ENCODE data around the gene THADA. TPM values are rescaled to one million over a fixed set of nuclear protein-coding genes. Genes with fewer than 3 reads are reported as not detected.

Gene THADA
- total RNA-seq, 1 experiment from 2014 or later: 27.5 TPM

- no peaks in the 10 kb centered on the region for H3K27me3 Mint-ChIP-seq (ENCODE audit: low read depth)
- ChIA-PET CTCF (no interaction called here), POLR2A (no interaction called here)
- 0 out of 2 replicates have a peak overlapping the region, but pooled peaks have one; percentile 53 for H3K27ac Mint-ChIP-seq
- H3K4me1 Mint-ChIP-seq: peaks cover 15% of the 10 kb centered on the region
- H3K4me3 Mint-ChIP-seq: no peak overlapping the region
- ATAC-seq (no peak), DNase-seq (ENCODE audit: low spot score) (no peak)
- H3K9me3 Mint-ChIP-seq: peaks cover 30% of the 10 kb centered on the region
- peaks cover 42% of the 10 kb centered on the region for H3K36me3 Mint-ChIP-seq
- TF ChIP-seq, protein P1, sequence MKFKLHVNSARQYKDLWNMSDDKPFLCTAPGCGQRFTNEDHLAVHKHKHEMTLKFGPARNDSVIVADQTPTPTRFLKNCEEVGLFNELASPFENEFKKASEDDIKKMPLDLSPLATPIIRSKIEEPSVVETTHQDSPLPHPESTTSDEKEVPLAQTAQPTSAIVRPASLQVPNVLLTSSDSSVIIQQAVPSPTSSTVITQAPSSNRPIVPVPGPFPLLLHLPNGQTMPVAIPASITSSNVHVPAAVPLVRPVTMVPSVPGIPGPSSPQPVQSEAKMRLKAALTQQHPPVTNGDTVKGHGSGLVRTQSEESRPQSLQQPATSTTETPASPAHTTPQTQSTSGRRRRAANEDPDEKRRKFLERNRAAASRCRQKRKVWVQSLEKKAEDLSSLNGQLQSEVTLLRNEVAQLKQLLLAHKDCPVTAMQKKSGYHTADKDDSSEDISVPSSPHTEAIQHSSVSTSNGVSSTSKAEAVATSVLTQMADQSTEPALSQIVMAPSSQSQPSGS (CRISPR knock-in tag; IDR thresholded peaks at IDR 0.05; ENCODE audit: borderline replicate concordance, low read depth): no peak
- TF ChIP-seq MYBL2 (CRISPR knock-in tag; IDR thresholded peaks at IDR 0.05): no peak
- no peak for TF ChIP-seq OVOL2 (CRISPR knock-in tag; IDR thresholded peaks at IDR 0.05; ENCODE audit: borderline replicate concordance)
These were observed 314.8 kb downstream of the THADA start for GRCh38 chr2:43280994-43281393.

GRCh38 chr2:43279317-43279840, 316.5 kb downstream of the THADA start:
- Mint-ChIP-seq H3K27ac (peak overlapping the region; percentile 37; the same call in 1 of the 2 replicates), H3K9me3 (peaks cover 16% of the 10 kb centered on the region), H3K27me3 (ENCODE audit: low read depth) (no peaks in the 10 kb centered on the region), H3K36me3 (peaks cover 26% of the 10 kb centered on the region), H3K4me3 (no peak overlapping the region), H3K4me1 (peaks cover 15% of the 10 kb centered on the region)
- ChIA-PET CTCF (interaction anchor here (1.3 kb wide), 1 partner anchor 205 kb away, joined by 4 read pairs; no protein-coding TSS in a partner anchor), POLR2A (no interaction called here)
- no peak for TF ChIP-seq TEAD1 (CRISPR knock-in tag; IDR thresholded peaks at IDR 0.05)
- no peak for TF ChIP-seq ZBTB21 (CRISPR knock-in tag; IDR thresholded peaks at IDR 0.05; ENCODE audit: borderline replicate concordance)
- TF ChIP-seq IRF2 (CRISPR knock-in tag; IDR thresholded peaks at IDR 0.05; ENCODE audit: borderline replicate concordance, low read depth): no peak
- no peak for TF ChIP-seq GTF2I (CRISPR knock-in tag; conservative IDR thresholded peaks at IDR 0.05)
- no peak for TF ChIP-seq ERG (CRISPR knock-in tag; IDR thresholded peaks at IDR 0.05)
- TF ChIP-seq KAT7 (CRISPR knock-in tag; IDR thresholded peaks at IDR 0.05; ENCODE audit: borderline replicate concordance): no peak
- TF ChIP-seq GRHL2 (CRISPR knock-in tag; IDR thresholded peaks at IDR 0.05; ENCODE audit: insufficient replicate concordance, severe bottlenecking): no peak
- TF ChIP-seq TP53 (CRISPR knock-in tag; IDR thresholded peaks at IDR 0.05): no peak
- no peak for TF ChIP-seq MYBL2 (CRISPR knock-in tag; IDR thresholded peaks at IDR 0.05)
- TF ChIP-seq, protein P2, sequence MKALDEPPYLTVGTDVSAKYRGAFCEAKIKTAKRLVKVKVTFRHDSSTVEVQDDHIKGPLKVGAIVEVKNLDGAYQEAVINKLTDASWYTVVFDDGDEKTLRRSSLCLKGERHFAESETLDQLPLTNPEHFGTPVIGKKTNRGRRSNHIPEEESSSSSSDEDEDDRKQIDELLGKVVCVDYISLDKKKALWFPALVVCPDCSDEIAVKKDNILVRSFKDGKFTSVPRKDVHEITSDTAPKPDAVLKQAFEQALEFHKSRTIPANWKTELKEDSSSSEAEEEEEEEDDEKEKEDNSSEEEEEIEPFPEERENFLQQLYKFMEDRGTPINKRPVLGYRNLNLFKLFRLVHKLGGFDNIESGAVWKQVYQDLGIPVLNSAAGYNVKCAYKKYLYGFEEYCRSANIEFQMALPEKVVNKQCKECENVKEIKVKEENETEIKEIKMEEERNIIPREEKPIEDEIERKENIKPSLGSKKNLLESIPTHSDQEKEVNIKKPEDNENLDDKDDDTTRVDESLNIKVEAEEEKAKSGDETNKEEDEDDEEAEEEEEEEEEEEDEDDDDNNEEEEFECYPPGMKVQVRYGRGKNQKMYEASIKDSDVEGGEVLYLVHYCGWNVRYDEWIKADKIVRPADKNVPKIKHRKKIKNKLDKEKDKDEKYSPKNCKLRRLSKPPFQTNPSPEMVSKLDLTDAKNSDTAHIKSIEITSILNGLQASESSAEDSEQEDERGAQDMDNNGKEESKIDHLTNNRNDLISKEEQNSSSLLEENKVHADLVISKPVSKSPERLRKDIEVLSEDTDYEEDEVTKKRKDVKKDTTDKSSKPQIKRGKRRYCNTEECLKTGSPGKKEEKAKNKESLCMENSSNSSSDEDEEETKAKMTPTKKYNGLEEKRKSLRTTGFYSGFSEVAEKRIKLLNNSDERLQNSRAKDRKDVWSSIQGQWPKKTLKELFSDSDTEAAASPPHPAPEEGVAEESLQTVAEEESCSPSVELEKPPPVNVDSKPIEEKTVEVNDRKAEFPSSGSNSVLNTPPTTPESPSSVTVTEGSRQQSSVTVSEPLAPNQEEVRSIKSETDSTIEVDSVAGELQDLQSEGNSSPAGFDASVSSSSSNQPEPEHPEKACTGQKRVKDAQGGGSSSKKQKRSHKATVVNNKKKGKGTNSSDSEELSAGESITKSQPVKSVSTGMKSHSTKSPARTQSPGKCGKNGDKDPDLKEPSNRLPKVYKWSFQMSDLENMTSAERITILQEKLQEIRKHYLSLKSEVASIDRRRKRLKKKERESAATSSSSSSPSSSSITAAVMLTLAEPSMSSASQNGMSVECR (CRISPR knock-in tag; IDR thresholded peaks at IDR 0.05; ENCODE audit: borderline replicate concordance): no peak
- no peak for TF ChIP-seq ZNF671 (CRISPR knock-in tag; IDR thresholded peaks at IDR 0.05)
- TF ChIP-seq, protein P3, sequence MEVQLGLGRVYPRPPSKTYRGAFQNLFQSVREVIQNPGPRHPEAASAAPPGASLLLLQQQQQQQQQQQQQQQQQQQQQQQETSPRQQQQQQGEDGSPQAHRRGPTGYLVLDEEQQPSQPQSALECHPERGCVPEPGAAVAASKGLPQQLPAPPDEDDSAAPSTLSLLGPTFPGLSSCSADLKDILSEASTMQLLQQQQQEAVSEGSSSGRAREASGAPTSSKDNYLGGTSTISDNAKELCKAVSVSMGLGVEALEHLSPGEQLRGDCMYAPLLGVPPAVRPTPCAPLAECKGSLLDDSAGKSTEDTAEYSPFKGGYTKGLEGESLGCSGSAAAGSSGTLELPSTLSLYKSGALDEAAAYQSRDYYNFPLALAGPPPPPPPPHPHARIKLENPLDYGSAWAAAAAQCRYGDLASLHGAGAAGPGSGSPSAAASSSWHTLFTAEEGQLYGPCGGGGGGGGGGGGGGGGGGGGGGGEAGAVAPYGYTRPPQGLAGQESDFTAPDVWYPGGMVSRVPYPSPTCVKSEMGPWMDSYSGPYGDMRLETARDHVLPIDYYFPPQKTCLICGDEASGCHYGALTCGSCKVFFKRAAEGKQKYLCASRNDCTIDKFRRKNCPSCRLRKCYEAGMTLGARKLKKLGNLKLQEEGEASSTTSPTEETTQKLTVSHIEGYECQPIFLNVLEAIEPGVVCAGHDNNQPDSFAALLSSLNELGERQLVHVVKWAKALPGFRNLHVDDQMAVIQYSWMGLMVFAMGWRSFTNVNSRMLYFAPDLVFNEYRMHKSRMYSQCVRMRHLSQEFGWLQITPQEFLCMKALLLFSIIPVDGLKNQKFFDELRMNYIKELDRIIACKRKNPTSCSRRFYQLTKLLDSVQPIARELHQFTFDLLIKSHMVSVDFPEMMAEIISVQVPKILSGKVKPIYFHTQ (CRISPR knock-in tag; IDR thresholded peaks at IDR 0.05): no peak
- no peak for TF ChIP-seq ZNF396 (CRISPR knock-in tag; IDR thresholded peaks at IDR 0.05; ENCODE audit: borderline replicate concordance)
- TF ChIP-seq, protein P4, sequence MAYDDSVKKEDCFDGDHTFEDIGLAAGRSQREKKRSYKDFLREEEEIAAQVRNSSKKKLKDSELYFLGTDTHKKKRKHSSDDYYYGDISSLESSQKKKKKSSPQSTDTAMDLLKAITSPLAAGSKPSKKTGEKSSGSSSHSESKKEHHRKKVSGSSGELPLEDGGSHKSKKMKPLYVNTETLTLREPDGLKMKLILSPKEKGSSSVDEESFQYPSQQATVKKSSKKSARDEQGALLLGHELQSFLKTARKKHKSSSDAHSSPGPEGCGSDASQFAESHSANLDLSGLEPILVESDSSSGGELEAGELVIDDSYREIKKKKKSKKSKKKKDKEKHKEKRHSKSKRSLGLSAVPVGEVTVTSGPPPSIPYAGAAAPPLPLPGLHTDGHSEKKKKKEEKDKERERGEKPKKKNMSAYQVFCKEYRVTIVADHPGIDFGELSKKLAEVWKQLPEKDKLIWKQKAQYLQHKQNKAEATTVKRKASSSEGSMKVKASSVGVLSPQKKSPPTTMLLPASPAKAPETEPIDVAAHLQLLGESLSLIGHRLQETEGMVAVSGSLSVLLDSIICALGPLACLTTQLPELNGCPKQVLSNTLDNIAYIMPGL (CRISPR knock-in tag; IDR thresholded peaks at IDR 0.05): no peak
- TF ChIP-seq GABPB1 (CRISPR knock-in tag; IDR thresholded peaks at IDR 0.05): no peak
- TF ChIP-seq ZNF219 (CRISPR knock-in tag; IDR thresholded peaks at IDR 0.05; ENCODE audit: borderline replicate concordance): no peak
- no peak for TF ChIP-seq NR2C2 (CRISPR knock-in tag; IDR thresholded peaks at IDR 0.05)
- TF ChIP-seq SMAD3 (CRISPR knock-in tag; IDR thresholded peaks at IDR 0.05; ENCODE audit: borderline replicate concordance): no peak
- no peak for ATAC-seq
- DNase-seq (ENCODE audit: low spot score): no peak
